Activated T-helper 9 cell treated with anti-CD3 and anti-CD28 coated beads, Interleukin-2, amount 50 U/mL, for 16 hours (primary cell): Measurements from ENCODE around the gene MCF2L2.
"Not testable (repeated sequence)": the region's sequence is repeated elsewhere in the genome, so short reads cannot be mapped to it uniquely, and the experiment has no call there.

ENCODE experiments used
- DNase-seq: peaks from one replicate; pipeline ENCODE4 v3.0.0-alpha.2; 2020; ENCODE audit warnings: low read depth

Gene MCF2L2

DNA sequence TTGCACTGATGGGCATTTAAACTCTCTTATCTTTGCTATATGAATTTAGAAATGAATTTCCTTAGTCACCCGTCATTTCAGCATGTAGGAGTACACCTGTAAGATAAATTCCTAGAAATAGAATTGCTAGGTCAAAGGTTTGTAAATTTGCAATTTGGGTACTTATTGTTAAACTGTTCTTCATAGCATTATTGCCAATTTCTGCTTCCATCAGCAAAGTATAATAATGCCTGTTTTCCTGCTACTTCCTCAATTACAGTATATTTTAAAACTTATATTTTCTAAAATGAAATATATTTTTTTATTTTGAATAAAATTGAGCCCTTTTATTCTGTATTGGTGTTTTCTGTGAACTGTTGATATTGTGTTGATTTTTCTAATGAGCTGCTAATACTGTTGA lies 16.3 kb upstream of the MCF2L2 start:
- DNase-seq = no peak

DNA sequence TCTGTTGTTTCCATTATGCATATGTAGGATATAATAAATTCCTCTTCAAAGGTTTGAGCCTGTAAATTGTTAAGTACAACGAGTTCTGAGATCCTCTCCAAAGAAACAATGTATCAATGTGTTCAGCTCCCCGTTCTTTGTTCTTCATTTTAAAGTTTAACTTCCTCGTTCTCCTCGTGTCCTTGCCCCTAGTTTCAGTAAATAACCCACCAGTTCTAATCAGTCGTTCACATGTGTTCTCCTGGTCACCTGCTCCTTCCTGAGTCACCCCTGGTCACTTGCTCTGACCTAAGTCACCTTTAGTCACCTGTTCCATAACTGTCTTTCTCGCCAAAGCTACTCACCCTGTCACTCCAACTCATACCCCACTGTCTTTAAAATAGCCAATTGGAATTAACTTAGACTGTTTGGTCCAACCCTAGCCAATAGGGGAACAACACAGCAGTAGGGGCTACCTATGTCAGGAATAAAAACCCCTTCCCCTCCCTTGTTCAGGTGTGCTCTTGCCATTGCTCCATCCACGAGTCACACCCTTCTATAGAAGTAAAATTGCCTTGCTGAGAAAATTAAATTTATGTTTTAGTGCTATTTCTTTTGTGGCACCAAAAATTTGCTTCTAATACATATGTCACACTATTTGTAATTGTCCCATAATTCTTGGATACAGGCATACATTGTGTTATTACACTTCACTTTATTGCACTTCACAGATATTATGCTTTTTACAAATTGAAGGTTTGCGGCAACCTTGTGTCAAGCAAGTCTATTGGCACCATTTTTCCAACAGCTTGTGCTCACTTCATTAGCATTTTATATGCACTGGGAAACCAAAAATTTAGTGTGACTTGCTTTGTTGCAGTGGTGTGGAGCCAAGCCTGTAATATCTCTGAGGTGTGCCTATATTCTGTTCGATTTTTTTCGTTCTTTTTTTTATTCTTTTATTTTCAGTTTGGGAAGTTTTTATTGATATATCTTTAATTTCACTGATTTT lies 15.3 kb upstream of the MCF2L2 start:
- no peak for DNase-seq

DNA sequence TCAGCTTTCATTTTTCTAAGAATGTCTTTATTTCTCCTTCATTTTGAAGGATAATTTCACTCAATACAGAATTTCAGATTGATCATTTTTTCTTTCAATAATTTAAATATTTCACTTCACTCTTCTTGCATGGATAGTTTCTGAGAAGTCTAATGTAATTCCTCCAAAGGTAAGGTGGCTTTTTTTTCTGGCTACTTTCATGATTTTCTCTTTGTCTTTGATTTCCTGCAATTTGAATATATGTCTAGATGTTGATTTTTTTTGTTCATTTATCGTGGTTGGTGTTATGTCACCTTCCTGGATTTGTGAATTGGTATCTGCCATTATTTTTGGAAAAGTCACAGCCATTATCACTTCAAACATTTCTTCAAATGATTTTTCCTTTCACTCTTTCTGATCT lies 14.6 kb upstream of the MCF2L2 start:
- DNase-seq = no peak

DNA sequence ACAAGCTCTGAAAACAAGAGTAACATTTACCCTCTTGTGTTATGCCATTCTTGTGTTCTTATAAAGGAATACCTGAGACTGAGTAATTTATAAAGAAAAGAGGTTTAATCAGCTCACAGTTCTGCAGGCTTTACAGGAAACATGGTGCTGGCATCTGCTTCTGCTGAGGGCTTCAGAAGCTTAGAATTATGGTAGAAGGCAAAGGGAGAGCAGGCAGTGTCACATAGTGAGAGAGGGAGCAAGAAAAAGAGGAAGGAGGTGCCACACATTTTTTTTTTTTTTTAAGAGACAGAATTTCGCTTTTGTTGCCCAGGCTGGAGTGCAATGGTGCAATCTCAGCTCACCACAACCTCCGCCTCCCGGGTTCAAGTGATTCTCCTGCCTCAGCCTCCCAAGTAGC lies 12.1 kb upstream of the MCF2L2 start:
- DNase-seq = not testable (repeated sequence)

DNA sequence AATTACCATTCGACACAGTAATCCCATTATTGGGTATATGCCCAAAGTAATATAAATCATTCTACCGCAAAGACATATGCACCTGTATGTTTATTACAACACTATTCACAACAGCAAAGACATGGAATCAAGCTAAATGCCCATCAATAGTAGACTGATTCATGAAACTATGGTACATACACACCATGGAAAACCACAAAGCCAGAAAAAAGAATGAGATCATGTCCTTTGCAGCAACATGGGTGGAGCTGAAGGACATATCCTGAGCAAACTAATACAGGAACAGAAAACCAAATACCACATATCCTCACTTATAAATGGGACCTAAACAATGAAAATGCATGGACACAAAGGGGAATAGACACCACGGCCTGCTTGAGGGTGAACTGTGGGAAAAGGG lies 11.1 kb upstream of the MCF2L2 start:
- DNase-seq = no peak

DNA sequence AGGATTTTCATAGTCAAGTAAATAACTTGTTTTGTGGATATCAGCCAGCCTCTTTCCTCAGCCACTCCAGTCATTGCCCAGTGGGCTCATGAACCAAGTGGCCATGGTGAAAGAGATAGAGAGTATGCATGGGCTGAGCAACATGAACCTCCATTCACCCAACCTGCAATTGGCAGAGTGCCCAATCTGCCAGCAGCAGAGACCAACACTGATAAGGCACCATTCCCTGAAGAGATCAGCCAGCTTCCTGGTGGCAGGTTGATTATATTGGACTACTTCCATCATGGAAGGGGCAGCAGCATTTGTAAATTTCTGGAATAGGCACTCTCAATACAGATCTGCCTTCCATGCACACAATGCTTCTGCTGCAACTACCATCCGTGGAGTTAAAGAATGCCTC lies 10.3 kb upstream of the MCF2L2 start:
- no peak for DNase-seq

DNA sequence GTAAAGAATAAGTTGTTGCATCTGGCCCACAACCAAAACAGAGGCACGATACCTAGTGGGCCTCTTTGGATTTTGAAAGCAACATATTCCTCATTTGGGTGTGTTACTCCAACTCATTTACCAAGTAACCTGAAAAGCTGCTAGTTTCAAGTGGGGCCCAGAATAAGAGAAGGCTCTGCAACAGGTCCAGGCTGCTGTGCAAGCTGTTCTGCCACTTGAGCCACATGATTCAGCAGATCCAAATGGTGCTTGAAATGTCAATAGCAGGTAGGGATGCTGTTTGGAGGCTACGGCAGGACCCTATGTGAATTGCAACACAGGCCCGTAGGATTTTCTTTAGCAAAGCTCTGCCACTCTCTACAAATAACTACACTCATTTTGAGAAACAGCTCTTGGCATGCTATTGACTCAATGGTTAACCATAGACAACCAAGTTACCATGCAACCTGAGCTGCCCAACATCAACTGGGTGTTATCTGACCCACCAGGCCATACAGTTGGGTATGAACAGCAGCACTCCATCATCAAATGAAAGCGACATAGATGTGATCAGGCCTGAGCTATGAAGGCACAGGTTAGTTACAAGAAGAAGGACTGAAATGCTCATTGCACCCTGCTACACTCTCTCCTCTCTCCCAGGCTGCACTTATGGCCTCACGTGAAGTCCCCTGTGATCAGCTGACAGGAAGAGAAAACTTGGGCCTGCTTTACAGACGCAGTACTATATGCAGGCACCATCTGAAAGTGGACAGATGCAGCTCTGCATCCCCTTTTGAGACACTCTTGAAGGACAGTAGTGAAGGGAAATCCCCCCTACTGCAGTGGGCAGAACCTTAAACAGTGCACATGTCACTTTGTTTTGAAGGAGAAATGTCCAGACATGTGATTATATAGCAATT lies 9.5 kb upstream of the MCF2L2 start:
- no peak for DNase-seq

DNA sequence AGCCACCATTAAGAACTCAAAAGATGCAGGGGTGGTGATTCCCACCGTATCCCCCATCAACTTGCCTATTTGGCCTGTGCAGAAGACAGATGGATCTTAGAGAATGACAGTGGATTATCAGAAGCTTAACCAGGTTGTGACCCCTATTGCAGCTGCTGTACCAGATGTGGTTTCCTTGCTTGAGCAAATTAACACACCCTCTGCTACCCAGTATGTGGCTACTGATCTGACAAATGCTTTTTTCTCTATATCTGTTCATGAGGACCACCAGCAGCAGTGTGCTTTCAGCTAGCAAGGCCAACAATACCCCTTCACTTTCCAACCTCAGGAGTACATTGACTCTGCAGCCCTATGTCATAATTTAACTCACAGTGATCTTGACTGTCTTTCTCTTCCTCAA lies 8.6 kb upstream of the MCF2L2 start:
- DNase-seq = no peak

DNA sequence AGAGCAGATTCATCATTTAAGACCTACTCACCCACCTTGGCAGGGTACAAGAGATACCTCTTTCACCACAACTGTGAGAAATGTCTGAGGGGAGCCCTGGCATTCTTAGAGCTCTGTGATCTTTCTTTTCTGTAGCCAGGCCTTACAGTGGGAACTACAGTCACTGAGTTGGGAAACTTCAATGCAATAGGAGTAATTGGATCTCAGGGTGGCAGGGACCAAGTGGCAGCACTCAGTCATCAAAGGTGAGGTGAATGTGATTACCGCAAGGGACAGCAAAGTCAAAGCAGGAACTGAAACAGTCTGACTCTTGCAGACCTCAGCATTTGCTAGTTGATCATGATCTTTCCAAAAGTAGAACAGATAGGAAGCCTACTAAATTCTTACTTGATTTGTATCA lies 7.2 kb upstream of the MCF2L2 start:
- DNase-seq = no peak

DNA sequence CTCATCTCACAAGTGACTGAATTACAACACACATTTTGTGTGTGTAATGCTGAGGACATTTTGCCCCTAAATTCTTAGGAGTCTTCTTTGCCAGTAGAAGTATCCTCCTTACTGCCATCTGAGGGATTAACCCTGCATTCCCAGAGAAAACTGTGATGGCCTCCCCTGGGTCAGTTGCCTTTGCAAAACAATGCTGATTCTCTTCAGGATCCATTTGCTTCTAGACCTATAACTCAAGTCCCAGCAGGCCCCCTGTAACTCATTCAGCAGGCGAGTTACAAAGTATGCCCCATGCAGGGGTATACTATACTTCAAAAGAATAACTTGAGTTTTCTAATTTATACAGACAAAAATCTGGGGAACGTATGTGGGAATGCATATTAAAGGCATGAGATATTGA lies 6.6 kb upstream of the MCF2L2 start:
- no peak for DNase-seq

DNA sequence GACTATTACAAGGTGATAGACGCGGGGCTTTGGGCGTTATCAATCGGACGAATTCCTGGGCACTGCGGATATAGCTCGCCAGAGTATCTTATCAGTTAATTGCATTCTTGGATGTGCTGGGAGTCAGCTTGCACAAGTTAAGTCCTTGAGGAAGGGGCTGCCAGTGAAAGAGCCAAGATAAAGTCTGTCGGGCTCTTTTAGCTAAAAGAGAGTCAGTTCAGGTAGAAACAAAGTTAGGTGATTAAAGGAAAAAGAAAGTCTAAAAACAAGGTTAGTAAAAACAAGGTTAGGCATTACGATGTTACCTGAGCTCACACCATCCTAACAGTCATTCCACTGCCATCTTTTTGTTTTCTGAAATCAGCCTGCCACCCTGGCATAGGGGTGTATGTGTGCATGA lies 6.1 kb upstream of the MCF2L2 start:
- no peak for DNase-seq

DNA sequence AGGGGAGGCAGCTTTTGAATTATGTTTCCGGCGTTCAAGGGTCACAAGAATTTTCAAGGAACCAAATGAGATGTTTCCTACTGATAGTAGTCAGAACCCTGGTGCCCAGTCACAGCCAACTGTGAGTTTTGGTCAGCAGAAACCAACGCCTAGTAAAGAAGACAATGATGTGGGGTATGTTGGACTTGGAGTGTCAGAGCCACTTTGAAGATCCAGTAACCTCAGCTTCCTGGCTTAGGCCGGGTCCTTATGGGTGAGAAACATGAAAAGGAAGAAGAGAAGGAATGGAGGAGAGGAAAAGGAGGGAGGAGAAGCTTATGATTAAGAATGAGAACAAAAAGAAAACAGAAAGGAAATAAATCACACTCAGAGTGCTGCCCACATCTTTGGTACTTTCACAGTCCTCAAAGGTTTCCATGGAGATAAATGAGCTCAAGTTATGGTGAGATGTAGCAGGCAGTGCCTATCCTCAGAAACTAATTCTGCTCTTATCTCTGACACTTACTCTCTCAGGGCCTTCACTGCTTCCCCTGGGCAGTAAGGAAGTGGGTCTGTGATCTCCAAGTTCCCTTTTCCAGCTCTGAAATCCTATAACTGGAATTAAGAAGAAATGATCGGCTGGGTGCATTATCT lies 2.0 kb upstream of the MCF2L2 start:
- DNase-seq = no peak

DNA sequence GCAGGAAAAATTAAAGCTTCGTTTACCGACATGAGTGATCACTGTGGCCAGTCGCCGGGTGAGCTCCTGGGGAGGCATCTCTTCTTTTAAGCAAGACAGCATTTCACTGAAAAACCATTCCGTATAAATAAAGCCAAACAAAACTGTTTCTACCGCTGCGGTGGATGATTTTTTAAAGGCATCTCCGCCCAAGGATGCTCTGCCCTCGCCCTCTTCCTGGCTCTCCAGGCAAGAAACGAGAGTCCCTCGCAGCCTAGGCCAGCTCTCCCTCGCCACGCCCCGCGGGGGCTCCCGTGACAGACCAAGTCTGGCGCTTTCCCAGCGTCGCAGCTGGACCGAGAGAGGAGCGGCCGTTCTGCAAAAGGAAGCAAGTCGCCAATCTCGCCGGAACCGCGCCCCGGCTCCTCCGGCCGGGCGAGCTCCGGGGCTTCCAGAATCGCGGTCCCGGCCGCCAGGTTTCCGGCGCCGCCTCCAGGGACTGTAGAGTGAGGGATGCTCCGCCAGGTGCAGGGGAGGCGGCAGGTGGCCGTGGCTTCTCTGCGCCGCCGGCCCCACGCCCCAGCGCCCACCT lies 458 bp downstream of the MCF2L2 start:
- DNase-seq = peak; percentile 11

DNA sequence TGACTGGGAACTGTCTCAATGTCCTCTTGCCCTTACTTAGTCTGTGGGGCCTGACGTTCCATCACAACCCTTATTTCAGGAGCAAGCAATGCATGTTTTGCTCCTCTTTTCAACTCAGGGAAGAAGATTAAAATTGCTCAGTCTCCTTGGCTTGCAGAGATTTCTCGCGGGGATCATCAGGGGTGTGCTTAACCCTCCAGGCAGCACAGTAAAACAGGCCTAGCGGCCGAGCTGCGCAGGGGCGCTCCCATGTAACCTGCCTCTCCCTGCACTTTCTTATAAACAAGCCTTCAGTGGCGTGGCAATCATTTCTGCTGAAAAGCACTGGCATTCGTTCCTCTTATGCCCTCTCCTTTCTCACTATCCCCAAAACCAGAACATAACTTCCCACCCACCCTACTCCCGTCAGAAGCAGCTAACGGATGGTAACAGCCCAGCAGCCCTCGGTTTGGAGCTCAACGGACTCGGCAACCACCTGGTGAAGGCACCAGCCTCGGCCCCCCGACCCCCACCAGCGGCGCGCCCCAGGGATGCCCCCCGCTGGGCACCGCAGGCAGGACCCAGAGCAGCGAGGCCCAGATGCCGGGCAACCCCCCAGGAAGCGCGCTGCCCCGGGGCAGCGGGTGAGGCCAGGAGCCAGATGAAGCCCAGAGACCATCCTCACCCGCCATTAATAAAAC lies 1.1 kb downstream of the MCF2L2 start:
- no peak for DNase-seq

DNA sequence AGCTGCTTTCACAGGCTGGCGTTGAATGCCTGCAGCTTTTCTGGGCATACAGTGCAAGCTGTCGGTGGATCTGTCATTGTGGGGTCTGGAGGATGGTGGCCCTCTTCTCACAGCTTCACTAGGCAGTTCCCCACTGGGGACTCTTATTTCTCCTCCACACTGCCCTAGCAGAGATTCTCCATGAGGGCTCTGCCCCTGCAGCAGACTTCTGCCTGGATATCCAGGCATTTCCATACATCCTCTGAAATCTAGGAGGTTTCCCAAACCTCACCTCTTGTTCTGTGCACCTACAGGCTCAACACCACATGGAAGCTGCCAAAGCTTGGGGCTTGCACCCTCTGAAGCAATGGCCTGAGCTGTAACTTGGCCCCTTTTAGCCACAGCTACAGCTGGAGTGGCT lies 9.6 kb downstream of the MCF2L2 start:
- DNase-seq = not testable (repeated sequence)

DNA sequence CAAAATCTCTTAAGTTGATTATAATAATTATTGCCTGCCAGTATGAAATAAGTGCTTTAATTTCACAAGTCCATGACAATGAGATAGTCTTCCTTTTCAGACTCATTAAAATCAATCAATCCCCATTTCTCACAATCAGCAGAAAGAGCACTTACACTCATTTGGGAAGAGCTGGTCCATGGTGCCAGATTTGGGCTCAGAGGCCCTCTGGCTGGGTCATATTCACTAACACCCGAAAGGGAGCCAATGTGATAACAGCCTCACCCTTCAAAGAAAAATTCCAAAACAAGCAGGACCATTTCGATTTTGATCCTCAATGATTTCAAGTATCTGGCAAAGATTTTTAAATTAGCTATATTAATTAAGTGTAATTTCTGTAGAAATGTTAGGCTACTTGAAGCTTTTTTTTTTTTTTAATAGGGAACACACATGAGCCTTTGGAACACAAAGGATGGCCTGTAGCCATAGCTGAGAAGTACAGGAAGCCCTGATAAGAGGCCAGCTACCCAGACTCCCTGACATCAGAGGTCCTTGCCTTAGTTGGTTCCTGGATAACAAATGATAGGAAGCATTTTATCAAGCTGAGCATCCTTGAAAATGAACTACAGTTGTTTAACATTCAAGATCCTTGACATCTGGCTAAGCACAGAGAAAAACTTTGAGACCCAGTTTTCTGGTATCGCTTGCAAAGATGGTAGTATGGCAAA lies 17.1 kb downstream of the MCF2L2 start:
- no peak for DNase-seq

DNA sequence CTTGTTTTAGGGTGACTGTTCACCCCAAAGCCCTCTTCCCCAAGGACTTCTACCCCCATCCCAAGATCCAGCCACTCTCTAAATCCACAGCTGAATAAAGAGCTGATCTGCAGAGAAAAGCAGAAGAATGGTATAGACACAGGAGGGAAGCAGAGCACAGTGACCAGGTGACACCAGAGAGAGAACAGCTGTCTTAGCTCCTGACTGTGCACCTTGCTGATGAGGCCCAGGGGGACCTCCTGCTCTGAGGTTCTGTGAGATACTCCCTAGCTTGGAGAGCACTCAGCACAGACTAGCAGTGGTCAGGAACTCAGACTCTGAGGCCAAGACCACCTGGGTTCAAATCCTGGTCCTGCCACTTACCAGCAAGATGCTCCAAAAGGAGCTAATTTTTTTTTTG lies 17.7 kb downstream of the MCF2L2 start:
- no peak for DNase-seq

DNA sequence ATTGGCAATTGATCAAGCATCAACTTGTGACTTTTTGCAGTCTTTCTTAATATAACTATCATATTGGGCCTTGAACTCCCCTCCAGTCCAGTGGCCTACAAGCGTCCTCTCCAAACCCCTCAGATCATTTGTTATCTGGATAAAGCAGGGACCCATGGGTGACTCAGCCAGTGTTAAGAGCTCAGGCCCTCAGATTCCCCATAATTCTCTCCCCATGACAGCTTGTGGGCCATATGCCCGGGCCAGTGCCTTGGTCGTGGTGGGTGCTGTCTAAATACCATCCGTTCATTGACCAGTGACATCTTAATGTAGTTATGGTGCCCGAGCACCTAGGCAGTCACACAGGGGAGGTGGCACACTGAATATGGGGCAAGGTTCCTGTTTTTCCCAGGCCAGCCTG lies 18.1 kb downstream of the MCF2L2 start:
- DNase-seq = no peak

DNA sequence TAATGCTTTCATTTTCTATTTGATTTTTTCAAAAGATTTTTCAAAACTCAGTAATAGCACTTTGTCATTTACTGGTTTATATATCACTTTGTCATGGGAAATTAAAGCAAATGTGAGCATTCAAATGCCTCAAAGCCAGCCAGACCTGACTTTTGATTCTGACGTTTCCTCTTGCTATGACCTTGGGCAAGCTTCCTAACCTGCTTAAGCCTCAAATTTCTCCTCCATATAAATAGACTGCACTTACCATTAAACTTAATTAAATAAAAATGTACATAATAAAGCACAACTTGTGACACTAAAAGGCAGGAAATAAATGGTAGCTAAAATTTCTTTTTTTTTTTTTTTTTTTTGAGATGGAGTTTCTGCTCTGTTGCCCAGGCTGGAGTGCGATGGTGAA lies 19.2 kb downstream of the MCF2L2 start:
- DNase-seq = no peak

DNA sequence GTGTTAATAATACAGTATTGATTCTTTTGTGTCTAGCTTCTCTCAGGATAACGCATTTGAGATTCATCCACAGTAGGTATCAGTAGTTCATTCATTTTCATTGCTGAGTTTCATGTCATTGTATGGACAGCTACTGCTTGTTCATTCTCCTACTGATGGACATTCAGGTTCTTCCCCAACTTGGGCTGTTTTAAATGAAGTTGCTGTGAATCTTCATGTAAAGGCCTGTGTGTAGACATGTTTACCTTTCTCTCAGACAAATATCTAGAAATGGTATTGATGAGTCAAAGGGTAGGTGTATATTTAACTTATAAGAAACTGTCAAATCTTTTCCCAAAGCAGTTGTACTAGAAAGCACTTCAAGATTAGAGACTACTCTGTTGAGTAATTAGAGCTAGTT lies 26.7 kb downstream of the MCF2L2 start:
- no peak for DNase-seq

DNA sequence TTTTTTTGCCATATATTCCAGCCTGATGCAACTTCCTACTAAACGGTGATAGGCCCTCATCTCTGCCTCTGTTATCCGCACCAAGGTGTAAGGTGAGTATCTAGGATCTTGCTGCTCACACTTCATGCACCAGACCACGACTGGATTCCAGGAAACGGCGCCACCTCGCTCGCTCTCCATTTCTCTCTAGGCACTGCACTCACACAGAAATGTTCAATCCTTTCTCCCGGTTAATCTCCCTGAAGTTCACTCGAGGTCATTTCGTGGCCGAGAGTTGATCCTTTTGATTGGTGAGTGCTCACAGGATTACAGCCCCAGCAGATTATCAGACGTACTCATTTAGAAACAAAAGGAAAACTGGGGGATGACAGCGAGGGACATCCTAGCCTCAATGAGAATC lies 28.1 kb downstream of the MCF2L2 start:
- no peak for DNase-seq
